Measurements from ENCODE around the gene AMPD3.

Gene AMPD3

DNA sequence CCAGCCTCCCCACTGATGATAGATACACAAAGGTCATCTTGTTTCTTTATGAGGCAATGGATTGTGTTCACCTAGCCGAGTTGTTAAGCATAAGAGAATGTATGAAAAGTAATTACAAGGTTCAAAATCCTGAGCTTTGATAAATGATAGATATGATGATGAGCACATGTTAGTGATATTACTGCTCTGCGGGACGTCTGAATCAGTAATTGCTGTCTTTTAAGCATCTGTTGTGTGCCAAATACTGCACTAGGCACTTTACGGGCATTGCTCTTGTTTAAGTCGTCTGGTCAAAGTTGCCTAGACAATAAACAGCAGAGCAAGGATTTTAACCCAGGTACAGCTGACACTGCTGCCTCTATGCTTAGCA, 86.5 kb downstream of the AMPD3 start:
- no peak for DNase-seq

DNA sequence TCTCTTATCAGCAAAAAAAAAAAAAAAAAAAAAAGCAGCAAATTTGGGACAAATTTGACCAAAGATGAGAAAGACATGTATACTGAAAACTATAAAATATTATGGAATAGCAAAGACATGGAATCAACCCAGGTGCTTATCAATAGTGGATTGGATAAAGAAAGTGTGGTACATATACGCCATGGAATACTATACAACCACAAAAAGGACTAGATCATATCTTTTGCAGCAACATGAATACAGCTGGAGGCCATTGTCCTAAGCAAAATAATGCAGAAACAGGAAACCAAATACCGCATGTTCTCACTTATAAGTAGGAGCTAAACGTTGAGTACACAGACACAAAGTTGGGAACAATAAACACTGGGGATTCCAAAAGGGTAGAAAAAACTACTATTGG, 87.7 kb downstream of the AMPD3 start:
- no peak for DNase-seq

DNA sequence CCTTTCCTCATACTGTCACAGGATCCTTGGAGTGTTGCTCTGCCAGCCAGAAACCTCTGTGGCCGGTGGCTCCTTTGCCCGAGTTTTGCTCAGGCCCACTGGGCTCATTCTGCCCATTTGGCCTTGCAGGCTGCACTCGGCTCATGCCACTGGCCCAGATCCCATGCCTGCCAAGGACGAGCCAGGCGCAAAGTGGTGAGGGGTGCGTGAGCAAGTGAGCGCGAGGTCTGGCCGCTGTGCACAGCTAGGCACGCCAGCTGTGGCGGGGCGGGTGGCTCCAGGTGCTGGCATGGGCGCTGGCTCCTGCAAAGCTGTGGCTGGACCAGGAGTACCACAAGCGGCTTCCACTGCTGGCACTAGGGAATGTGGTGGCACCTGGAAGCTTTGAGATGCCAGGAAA, 88.7 kb downstream of the AMPD3 start:
- no peak for DNase-seq

DNA sequence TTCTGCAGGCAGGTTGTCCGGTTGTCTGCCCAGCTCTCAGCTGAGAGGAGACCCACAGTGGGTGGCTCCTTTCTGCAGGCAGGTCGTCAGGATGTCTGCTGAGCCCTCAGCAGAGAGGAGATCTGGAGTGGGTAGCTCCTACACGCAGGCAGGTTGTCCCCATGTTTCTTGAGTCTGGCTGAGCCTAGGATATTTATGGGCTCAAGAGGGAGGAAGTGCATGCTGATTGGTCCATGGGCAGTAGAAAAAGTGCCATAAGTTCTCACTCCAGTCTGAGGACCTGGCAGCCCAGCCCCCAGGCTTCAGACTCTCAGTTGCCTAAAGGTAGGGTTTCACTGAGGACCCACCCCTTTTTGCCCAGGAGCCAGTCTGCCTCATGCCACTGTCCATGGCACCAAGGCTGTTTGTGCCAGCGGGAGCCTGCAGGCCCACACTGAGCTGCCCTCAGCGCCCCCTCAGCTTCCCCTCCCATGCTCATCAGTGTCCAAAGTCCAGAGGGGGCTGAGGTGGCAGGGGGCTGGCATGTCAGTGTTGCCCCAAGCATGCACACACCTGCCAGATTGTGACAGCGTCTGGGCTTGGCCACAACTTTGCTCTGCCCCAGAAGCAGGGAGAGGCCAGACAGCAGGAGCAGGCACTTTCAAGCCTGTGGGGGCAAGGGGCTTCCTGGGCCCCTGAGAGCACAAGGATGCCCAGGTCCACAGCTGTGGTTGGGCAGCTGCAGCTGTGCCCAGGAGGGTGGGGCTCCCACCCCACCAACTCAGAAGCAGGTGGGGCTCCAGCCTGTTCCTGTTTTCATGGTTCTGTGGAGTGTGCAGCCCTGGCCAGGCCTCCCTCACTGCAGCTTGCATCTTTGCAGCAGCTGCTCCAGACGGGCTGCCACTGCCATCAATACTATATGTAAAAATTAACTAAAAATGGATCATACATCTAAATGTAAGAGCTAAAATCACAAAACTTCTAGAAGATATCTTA, 89.7 kb downstream of the AMPD3 start:
- DNase-seq: no peak

DNA sequence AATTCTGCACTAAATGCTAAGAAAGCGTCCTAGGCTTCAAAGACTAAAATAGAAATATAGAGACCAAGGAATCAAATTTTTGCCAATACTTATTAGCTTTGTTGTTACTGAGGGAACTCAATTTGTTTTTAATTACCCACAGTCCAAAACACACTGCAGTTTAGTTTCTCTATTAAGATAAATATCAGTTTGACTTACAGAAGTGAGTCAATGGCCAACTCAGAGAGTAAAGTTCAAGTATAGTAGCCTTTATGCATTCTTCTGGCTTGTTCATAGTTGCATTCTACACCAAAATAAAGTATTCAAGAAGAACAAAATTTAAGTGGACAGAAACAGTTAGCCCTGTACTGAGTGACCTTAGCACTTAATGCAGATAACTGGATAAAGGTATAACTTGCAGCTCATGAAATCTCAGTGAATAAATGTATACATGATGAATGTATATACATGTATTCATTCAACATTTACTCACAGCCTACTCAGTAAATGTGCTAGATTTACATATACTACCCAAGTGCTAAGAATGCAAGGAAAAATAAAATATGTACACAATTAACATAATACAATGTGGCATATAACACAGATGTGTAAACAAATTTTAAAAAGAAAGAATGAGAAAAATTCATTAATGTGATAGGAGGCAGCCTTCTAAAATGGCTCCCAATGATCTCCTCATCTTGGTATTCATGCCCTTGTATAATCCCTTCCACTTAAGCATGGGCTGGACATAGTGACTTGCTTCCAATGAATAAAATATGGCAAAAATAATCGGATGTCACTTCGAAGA, 95.6 kb downstream of the AMPD3 start:
- no peak for DNase-seq

DNA sequence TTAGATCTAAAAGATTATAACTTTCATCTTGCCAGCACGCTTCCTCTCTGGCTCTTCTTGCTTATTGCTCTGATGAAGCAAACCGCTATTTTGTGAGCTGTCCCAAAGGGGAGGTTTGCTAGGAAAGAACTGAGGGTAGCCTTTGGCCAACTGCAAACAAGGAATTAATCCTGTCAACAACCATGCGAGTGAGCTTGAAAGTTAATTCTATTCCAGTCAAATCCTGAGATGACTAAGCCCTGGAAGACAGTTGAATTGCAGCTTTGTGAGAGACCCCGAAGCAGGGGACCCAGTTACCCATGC, 96.2 kb downstream of the AMPD3 start:
- no peak for DNase-seq

DNA sequence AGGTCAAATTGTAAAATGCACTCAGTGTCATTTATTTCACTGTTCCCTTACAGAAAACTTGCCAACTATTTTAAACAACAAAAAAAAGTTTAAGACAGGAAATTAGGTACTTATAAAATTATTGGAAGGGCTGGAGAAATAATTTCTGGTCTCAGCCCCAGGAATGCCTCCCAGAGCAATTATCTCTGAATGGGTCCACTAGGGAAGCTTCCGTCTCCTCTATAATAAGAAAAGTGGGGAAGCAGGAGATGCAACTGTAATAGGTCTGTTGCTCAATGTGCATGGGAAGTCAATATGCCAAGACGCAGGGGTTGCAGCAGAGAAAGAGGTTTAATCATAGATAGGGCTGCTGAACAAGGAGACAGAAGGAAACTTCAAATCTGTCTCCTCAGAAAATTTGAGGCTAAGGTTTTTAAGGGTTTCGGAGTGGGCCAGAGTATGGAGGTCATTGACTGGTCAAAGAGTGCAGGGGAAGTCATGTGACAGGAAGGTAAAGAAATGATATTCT, 96.8 kb downstream of the AMPD3 start:
- no peak for DNase-seq

DNA sequence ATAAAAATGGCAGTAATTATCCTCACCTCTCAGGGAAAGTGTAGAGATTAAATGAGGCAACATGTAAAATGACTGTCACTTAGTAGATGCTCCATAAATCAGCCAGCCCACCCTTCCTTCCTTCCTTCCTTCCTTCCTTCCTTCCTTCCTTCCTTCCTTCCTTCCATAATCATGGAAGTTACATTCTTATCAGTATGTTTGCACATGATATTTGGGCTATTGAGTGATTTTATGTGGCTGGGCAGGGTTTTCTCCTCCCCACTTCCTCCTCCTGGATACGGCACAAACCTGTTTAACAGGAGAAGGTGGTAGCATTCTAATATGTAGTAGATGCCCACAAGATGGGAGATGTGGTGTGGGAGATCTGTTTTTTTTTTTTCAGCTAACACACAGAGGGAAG, 101.5 kb downstream of the AMPD3 start:
- no peak for DNase-seq

Data from stimulated activated CD4-positive, alpha-beta T cell treated with anti-CD3 and anti-CD28 coated beads, Interleukin-1b, Interleukin-23, amount 100 ng/mL, for 48 hours (primary cell).